Suprapubic skin (tissue), 4 donors: ENCODE data around the gene CC2D1A. TPM values are rescaled to one million over a fixed set of nuclear protein-coding genes. Genes with fewer than 3 reads are reported as not detected.

Experiments
- DNase-seq, 2 donors: peaks; one replicate each; pipeline ENCODE4 v3.0.0-alpha.2; 2019; ENCODE audit warnings: low spot score in 2 of 2
- H3K27ac ChIP-seq: fragments of 200-600 bp; sonication (generic); one replicate; pipeline ENCODE4 v1.5.1; 2019
- H3K27me3 ChIP-seq: fragments of 200-600 bp; sonication (generic); one replicate; pipeline ENCODE4 v1.5.1; 2019
- H3K36me3 ChIP-seq: fragments of 200-600 bp; sonication (generic); one replicate; pipeline ENCODE4 v1.5.1; 2019
- H3K4me1 ChIP-seq: fragments of 200-600 bp; sonication (generic); one replicate; pipeline ENCODE4 v1.5.1; 2019
- H3K4me3 ChIP-seq: fragments of 200-600 bp; sonication (generic); one replicate; pipeline ENCODE4 v1.5.1; 2019; ENCODE audit warnings: mild to moderate bottlenecking
- H3K9me3 ChIP-seq: fragments of 200-600 bp; sonication (generic); one replicate; pipeline ENCODE4 v1.5.1; 2019
- EP300 ChIP-seq: sonication (generic); formaldehyde crosslinking; IDR thresholded peaks from one replicate; pipeline ENCODE4 v1.6.1; 2017; ENCODE audit warnings: antibody characterized with exemption
- POLR2A ChIP-seq, 2 donors: fragments of 450-650 bp; IDR thresholded peaks; one replicate each; pipeline ENCODE4 v1.6.1; 2017; ENCODE audit warnings: antibody characterized with exemption in 2 of 2, mild to moderate bottlenecking in 2 of 2, moderate library complexity in 2 of 2
- POLR2AphosphoS5 ChIP-seq, 3 donors: sonication (generic); formaldehyde crosslinking; IDR thresholded peaks; one replicate each; pipeline ENCODE4 v1.6.1; 2017; ENCODE audit warnings: antibody characterized with exemption in 3 of 3
- WGBS: methylation state at CpG from one replicate; pipeline ENCODE4 v1.1.5; 2018; 5-methylcytosine and 5-hydroxymethylcytosine counted together
- total RNA-seq, 4 donors: library from RNA; depleted of rRNA; stranded (reverse); fragments of >200 nt; gene quantifications; one replicate each; pipeline ENCODE4 v1.1.0, GENCODE V29; 2016
- TF ChIP-seq, protein P1 (sequence below), 2 donors: fragments of 200-600 bp in 1 of 2; fragments of 450-650 bp in 1 of 2; sonication (generic) in 1 of 2; IDR thresholded peaks; one replicate each; pipeline ENCODE4 v1.5.1; 2016 to 2019; ENCODE audit warnings: antibody characterized with exemption in 2 of 2, mild to moderate bottlenecking in 1 of 2, moderate library complexity in 1 of 2

The CC2D1A gene
- total RNA-seq, 4 donors from 2014 or later = 48.0 to 94.9 (median 66.7) TPM

DNA sequence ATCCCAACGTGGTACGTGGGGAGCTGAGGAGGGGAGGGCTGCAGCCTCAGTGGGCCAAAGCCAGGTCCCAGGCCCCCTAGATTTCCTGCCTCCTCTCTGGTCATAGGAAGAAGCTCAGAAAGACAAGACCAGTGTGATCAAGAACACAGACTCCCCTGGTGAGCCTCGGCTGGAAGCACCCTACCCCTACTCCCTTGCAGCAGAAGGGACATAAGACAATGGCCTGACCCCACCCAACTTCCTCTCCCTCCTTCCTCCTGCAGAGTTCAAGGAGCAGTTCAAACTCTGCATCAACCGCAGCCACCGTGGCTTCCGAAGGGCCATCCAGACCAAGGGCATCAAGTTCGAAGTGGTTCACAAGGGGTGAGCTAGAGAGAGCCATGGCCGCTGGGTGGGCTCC lies 20.7 kb downstream of the CC2D1A start:
- peaks cover 75% of the 10 kb centered on the region for H3K36me3 ChIP-seq
- TF ChIP-seq, protein P1, sequence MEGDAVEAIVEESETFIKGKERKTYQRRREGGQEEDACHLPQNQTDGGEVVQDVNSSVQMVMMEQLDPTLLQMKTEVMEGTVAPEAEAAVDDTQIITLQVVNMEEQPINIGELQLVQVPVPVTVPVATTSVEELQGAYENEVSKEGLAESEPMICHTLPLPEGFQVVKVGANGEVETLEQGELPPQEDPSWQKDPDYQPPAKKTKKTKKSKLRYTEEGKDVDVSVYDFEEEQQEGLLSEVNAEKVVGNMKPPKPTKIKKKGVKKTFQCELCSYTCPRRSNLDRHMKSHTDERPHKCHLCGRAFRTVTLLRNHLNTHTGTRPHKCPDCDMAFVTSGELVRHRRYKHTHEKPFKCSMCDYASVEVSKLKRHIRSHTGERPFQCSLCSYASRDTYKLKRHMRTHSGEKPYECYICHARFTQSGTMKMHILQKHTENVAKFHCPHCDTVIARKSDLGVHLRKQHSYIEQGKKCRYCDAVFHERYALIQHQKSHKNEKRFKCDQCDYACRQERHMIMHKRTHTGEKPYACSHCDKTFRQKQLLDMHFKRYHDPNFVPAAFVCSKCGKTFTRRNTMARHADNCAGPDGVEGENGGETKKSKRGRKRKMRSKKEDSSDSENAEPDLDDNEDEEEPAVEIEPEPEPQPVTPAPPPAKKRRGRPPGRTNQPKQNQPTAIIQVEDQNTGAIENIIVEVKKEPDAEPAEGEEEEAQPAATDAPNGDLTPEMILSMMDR (IDR thresholded peaks at IDR 0.05) = no peak
- no peak for TF ChIP-seq POLR2AphosphoS5 (IDR thresholded peaks at IDR 0.05)
- no peak for TF ChIP-seq EP300
- TF ChIP-seq POLR2A (IDR thresholded peaks at IDR 0.05) = no peak
- WGBS = 97% methylated on average over 4 of the region's 8 CpGs
- no peaks in the 10 kb centered on the region for H3K4me1 ChIP-seq
- no peak overlapping the region for H3K27ac ChIP-seq
- no peaks in the 10 kb centered on the region for H3K27me3 ChIP-seq
- DNase-seq = no peak
- H3K4me3 ChIP-seq = no peak overlapping the region
- no peaks in the 10 kb centered on the region for H3K9me3 ChIP-seq

DNA sequence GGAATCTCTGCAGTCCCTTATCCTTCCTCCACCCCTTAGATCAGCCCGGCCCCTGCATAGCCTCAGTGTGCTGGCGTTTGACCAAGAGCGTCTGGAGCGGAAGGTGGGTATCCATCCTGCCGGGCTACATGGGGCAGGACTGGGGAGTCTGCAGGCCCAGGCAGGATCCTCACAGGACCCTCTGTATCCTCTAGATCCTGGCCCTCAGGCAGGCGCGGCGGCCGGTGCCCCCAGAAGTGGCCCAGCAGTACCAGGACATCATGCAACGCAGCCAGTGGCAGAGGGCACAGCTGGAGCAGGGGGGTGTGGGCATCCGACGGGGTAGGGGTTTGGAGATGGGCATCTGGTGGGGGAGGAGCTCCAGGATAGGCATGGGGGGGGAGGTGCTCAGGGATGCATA lies 23.3 kb downstream of the CC2D1A start:
- TF ChIP-seq POLR2AphosphoS5 (IDR thresholded peaks at IDR 0.05) = no peak
- no peak for TF ChIP-seq EP300
- no peak for TF ChIP-seq POLR2A (IDR thresholded peaks at IDR 0.05)
- TF ChIP-seq, protein P1 (IDR thresholded peaks at IDR 0.05) = no peak
- DNase-seq = no peak
- H3K9me3 ChIP-seq = no peaks in the 10 kb centered on the region
- no peaks in the 10 kb centered on the region for H3K27me3 ChIP-seq
- H3K4me1 ChIP-seq = no peaks in the 10 kb centered on the region
- WGBS = 86% methylated on average over 7 of the region's 12 CpGs
- H3K36me3 ChIP-seq = peaks cover 54% of the 10 kb centered on the region
- no peak overlapping the region for H3K27ac ChIP-seq
- no peak overlapping the region for H3K4me3 ChIP-seq

DNA sequence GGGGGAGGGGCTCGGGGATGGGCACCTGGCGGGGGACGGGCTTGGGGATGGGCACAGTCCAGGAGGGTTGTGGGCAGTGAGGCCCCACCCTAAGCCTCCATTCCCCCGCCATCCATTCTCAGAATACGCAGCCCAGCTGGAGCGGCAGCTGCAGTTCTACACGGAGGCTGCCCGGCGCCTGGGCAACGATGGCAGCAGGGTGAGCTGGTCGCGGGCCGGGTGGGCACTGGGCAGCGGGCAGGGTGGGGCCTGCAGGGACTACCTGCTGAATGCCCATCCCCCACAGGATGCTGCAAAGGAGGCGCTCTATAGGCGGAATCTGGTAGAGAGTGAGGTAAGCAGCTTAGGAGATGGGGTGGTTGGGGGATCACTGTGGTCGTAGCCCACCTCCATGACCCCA lies 24.0 kb downstream of the CC2D1A start:
- TF ChIP-seq POLR2A (IDR thresholded peaks at IDR 0.05) (no peak), POLR2AphosphoS5 (IDR thresholded peaks at IDR 0.05) (no peak), EP300 (no peak)
- TF ChIP-seq, protein P1 (IDR thresholded peaks at IDR 0.05) = no peak
- no peaks in the 10 kb centered on the region for H3K27me3 ChIP-seq
- no peaks in the 10 kb centered on the region for H3K4me1 ChIP-seq
- 89% methylated on average over 15 of the region's 17 CpGs for WGBS
- H3K36me3 ChIP-seq = peaks cover 48% of the 10 kb centered on the region
- no peak overlapping the region for H3K4me3 ChIP-seq
- H3K27ac ChIP-seq = no peak overlapping the region
- H3K9me3 ChIP-seq = no peaks in the 10 kb centered on the region
- DNase-seq = no peak

DNA sequence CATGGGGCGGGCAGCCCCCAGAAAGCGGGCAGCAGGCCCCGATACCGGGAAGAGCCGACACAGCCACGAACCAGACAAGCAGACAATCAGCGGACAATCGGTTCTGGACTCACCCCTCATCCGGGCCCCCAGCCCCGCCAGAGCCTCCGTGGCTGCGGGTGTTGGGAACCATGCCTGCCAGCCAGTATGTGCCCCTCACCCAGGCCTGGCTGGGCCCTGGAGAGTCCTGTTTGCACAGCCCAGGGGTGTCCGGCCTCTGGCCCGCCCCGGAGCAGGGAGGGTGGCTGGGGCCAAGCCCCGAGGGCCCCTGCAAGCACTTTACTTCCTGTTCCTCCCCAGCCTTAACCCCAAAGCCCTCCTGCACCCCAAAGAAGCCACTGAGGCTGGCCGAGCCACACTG lies 24.4 kb downstream of the CC2D1A start:
- Histone ChIP-seq H3K4me1 (no peaks in the 10 kb centered on the region), H3K36me3 (peaks cover 43% of the 10 kb centered on the region), H3K9me3 (no peaks in the 10 kb centered on the region), H3K27me3 (no peaks in the 10 kb centered on the region), H3K27ac (no peak overlapping the region), H3K4me3 (no peak overlapping the region)
- TF ChIP-seq, protein P1 (IDR thresholded peaks at IDR 0.05) = no peak
- TF ChIP-seq POLR2A (IDR thresholded peaks at IDR 0.05) = no peak
- TF ChIP-seq EP300 = no peak
- no peak for TF ChIP-seq POLR2AphosphoS5 (IDR thresholded peaks at IDR 0.05)
- no peak for DNase-seq
- WGBS = 92% methylated on average over 4 of the region's 17 CpGs

DNA sequence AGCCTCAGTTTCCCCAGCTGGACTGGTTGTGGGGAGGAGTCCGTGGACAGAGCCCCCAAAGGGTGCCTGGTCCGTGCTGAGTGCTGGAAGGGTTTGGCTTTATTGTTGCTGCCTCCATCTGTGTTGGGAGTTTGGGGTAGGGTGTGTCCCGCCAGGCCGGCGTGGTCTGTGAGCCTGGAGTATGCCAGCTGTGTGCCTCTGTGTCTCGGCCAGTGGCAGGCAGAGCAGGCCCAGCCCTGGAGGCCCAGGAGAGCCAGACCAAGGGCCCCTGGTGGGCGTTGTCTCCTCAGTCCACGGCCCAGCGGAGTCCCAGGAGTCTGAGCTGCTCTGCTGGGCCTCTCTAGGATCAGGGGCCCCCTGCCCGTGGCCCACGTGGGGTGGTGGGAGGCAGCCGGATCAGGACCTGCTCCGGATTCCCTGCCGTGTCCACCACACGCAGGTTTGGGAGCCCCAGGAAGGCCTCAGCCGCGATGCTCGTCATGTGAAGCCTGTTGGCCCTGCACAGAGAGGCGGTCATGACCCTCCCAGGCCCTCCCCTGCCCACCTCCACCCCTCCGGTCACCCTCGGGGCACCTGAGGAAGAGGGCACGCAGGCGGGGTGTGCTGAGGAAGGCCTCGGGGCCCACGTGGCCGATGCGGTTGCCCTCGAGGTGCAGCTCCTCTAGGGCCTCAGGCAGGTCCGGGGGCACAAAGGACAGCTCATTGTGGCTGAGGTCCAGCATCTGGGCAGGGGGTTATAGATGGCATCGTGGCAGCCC lies 25.6 kb downstream of the CC2D1A start:
- Histone ChIP-seq H3K36me3 (peaks cover 36% of the 10 kb centered on the region), H3K4me3 (no peak overlapping the region), H3K27me3 (no peaks in the 10 kb centered on the region), H3K9me3 (no peaks in the 10 kb centered on the region), H3K27ac (no peak overlapping the region), H3K4me1 (no peaks in the 10 kb centered on the region)
- DNase-seq = no peak
- TF ChIP-seq POLR2A (IDR thresholded peaks at IDR 0.05) (no peak), EP300 (no peak), POLR2AphosphoS5 (IDR thresholded peaks at IDR 0.05) (no peak)
- TF ChIP-seq, protein P1 (IDR thresholded peaks at IDR 0.05) = no peak
- WGBS = 80% methylated on average over 4 of the region's 30 CpGs
